HG02973 (cell line): ENCODE data around the gene IGFBP7.

Experiments
- ATAC-seq: cut with Tn5 transposase; IDR thresholded peaks from one replicate; pipeline ENCODE4 v1.9.1; 2021; ENCODE audit warnings: moderate library complexity; ENCODE audit not compliant: unreplicated experiment

The IGFBP7 gene

GRCh38 chr4:57044279-57044678 lies 65.9 kb downstream of the IGFBP7 start:
- ATAC-seq: no peak

DNA sequence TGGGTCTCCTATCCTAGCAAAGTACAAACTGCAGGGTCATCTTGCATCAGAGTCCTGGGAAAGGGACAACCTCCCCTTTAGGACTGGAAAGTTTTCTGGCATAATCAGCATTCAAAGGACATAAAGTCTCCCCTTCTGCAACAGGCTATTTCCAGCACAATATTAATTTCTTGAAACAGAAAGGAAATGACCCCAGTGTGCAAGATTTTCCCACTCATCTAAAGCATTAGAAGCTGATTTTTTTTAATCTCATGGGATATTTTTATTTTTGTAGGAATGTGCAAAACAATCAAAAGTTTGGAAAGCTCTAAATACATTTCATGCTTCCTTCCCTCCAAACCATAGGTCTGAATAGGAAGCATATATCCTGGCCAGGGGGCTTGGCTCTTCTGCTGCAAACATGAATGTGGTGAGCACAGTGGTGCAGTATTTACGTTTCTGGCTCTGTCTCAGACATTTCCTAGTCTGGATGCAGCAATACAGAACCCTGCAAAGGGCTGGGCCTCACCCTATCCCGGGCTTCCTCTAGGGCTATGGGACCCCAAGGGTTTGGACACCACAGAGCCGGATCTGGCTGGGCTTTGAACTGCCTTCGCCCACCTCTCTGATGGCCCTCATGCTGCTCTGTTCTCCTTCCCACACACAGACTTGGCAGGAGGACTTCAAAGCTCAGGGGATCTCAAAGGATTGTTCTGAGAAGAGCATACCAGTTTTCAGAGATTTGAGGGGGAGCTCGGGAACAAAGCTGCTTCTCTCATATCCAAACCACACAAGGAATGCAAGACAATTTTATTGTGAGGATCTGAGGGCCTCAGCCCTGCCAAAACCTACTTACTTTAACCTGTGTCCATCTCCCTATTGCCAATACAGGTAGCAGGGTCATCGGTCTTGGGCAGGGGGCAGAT lies 66.6 kb downstream of the IGFBP7 start:
- ATAC-seq: no peak

DNA sequence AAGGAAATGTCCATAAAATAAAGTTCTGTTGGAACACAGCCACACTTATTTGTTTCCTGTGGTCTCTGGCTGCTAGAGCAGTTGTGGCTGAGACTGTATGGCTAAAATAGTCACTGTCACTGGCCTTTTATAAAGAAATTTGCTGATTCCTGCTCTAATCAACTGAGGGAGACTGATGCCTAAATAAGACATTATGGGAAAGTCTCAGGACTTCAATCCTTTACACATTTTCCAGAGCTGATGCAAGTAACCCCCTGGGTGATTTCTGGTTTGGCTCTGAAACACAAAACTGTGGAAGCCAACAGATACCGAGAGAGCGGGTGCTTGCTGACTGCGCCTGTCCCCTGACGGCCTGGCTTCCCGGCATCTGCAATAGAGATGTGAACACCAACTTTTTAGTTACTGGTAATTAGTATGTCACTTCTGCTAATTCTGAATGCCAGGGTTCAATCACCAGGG lies 67.4 kb downstream of the IGFBP7 start:
- ATAC-seq: no peak

DNA sequence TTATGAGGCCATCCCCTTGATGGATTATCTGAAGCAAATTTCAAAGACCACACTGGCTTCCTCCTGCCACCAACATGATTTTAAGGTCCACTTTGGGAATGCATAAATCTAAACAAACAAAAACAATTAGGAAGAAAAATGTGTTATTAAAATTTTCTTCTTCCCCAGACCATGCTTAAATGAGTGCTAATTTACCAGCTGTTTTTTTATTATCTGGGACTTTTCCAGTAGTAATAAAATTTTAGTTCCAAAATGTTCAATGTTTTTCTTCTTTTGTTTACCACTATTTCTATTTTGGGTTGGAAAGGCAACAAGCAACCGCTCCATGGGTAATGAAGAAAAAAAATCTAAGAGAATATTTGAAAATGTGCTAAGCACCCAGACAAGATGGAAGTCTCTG lies 69.2 kb downstream of the IGFBP7 start:
- no peak for ATAC-seq

DNA sequence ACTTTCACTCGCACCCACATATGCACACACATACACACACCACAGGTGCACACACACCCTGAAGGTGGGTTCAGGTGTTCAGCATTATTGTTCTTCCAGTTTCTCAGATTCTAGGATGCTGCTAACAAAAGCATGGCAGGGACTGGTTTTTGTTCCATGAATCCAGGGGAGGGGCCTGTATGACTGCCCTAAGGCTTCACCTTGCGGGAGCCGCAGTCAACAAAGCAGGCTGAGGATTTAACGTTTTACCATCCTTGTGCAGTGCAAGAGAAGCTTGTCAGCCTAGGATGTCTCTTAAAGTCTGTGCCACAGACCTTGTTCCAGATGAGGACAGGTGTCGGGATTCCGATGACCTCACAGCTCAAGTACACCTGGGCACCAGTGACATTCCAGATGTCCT lies 69.7 kb downstream of the IGFBP7 start:
- no peak for ATAC-seq

GRCh38 chr4:57039345-57039744 lies 70.8 kb downstream of the IGFBP7 start:
- no peak for ATAC-seq

DNA sequence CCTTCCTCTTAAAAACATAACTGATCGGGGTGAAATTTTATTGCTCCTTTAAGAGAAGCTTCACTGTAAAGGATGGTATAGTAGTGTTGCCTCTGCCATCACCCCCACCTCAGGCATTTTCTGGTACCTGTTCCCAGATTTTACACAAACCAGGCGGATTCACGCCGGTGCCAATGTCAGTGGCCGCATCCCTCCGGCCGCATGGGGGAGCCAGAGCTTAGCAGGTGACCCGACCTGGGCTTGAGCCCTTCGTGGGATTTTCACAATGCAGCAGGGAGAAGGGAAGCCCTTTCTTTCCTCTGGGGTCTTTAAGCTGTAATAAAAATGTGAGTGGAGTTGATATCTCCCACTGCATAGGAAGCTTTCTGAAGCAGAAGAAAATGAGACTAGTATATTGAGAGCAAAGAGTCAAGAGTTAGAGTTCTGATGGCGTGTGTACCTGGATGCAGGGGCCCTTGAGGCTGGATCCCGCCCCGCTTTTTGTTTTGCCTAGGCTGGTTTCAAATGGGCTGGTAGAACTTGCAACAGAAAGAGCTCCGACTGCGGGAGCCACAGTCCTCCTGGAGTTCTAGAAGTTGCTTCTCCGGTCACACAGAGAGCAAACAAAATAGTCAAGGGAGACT lies 72.1 kb downstream of the IGFBP7 start:
- no peak for ATAC-seq

- ATAC-seq: no peak
These were observed 75.7 kb downstream of the IGFBP7 start for GRCh38 chr4:57034520-57034919.

DNA sequence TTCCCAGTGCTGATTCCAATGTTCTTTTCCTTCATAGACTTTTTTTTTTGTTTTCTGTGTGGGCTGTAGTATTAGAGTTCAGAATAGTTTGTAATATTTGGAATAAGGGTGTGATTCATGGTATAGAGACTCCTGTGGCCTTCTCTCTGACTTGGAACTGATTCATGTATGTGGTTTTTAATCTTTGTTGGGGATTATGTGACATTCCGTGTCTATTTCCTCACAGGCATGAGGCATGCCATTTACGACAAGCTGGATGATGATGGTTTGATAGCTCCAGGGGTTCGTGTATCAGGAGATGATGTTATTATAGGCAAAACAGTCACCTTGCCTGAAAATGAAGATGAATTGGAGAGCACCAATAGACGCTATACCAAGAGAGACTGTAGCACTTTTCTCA lies 87.1 kb downstream of the IGFBP7 start:
- ATAC-seq: no peak

DNA sequence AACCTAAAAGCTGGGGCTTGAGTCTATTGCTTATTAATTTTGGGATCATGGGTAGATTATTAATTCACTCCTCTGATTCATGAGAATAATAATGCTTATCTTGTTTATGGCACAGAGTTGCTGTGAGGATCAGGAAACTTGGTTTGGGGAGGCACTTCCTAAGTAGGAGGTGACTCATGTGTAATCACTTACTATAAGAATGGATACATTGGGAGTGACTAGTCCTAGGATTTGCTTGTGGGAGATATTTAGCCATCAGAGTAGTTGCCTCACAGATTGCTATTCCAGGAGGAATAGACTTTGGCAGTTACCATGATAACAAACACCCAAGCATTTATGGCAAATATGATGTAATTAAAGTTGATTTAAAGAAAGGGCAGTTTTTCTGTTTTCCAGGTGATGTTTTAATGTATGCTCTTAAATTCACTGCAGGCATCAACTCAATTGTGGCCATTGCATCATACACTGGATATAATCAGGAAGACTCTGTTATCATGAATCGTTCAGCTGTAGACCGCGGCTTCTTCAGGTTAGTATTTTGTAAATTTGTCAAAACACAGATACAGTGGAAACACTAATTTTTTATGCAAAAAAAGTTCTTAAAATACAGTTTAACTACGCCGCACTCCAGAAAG lies 89.6 kb downstream of the IGFBP7 start:
- no peak for ATAC-seq

DNA sequence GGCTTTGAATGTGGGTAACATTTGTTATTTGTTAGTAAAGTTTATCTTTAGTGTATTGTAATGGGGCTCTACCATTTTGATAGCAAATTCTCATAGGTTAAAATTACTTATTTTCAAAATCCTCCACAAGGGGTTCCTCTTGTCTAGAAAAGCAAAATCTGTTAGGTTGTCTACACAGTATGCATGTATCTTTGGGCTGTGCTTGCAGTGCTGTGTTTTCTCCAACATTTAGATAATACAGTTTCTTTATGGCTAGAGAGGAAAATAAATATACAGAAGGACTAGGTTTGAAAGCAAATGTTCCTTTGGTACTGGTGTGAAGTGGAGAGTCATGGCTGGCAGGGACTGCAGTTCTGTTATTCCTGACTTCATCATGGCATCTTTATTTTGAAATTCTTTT lies 91.2 kb downstream of the IGFBP7 start:
- no peak for ATAC-seq

GRCh38 chr4:57013543-57014120 lies 96.6 kb downstream of the IGFBP7 start:
- ATAC-seq: no peak

- ATAC-seq: no peak
These were observed 110.4 kb downstream of the IGFBP7 start for GRCh38 chr4:56999751-57000150.

- ATAC-seq: no peak
These were observed 114.7 kb downstream of the IGFBP7 start for GRCh38 chr4:56995525-56995924.

GRCh38 chr4:56990109-56990905 lies 119.9 kb downstream of the IGFBP7 start:
- ATAC-seq: no peak

- no peak for ATAC-seq
These were observed 123.2 kb downstream of the IGFBP7 start for GRCh38 chr4:56986952-56987351.

- ATAC-seq: no peak
These were observed 124.0 kb downstream of the IGFBP7 start for GRCh38 chr4:56986192-56986591.

GRCh38 chr4:56981795-56982201 lies 128.4 kb downstream of the IGFBP7 start:
- ATAC-seq: no peak
